NCI-H1436 (cell line): Measurements from ENCODE around the gene IFNA10.
"Not testable (repeated sequence)": the region's sequence is repeated elsewhere in the genome, so short reads cannot be mapped to it uniquely, and the experiment has no call there.

Source experiments
- DNase-seq: peaks from one replicate; lab custom pipeline; 2025; lab: John Stamatoyannopoulos, UW

Gene IFNA10

GRCh38 chr9:21207043-21207442, at the start of gene IFNA10:
IFNA10 (minus strand) TSS chr9:21207143; CDS start chr9:21207097, 46 bp downstream.
- not testable (repeated sequence) for DNase-seq

DNA sequence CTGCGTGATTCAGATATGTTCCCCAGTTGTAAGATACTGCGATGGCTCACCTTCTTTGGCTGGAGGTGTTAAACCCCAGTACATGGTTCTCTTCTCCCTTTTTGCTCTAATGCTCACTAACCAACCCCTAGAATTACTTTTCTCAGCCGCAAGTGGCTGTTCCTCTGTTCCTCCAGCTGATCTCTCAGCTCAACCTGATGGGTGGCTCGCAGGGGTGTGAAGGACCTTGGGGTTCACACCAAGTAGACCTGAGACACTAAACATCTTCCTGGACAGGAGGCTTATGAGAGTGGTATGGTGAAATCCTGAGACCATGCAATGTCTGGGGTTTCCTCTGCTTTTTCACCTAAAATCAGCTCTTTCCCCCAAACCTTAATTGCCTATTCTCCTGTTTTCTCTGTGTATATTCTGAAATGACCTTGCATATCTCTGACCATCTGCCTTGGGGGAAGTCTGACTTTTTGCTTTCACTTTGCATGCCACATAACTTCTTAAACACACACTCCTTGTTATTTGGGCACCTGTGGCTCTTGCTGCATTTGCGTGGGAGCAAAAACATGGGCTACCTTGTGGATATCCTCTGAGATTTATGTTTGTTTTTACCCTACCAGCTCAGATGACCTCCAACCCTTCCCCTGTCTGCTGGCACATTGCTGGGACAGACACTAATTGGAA, 48.7 kb upstream of the IFNA10 start:
- DNase-seq: no peak

- no peak for DNase-seq
Observed at GRCh38 chr9:21252721-21253547, 46.0 kb upstream of the IFNA10 start.

GRCh38 chr9:21251638-21252037, 44.7 kb upstream of the IFNA10 start:
- DNase-seq: no peak

DNA sequence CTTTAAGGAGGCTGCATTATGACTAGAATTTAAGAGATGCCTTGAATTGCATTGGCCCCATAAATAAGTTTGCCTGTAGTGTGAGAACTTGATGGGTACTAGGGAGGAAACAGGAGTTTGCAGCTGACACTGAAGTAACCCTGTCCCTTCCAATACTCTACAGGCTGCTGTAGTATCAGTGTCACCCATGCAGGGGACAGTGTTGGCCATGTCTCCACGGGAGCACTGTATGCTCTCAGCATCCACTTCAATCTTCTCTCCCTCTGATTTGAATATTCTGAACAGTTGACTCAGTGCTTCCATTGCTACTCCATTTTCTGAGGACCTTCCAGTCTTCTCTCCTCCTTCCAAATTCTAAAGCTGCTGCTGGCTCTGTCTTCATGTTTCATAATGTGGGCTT, 44.2 kb upstream of the IFNA10 start:
- DNase-seq: no peak

- DNase-seq: no peak
Observed at GRCh38 chr9:21244836-21245235, 37.9 kb upstream of the IFNA10 start.

GRCh38 chr9:21239911-21240310, 33.0 kb upstream of the IFNA10 start, which contains the start of gene IFNA14:
IFNA14 (minus strand) TSS chr9:21240005; CDS start chr9:21239935, 70 bp downstream.
- no peak for DNase-seq

GRCh38 chr9:21236360-21236714, 29.4 kb upstream of the IFNA10 start:
- not testable (repeated sequence) for DNase-seq

GRCh38 chr9:21235468-21236359, 28.8 kb upstream of the IFNA10 start:
- DNase-seq: not testable (repeated sequence)

DNA sequence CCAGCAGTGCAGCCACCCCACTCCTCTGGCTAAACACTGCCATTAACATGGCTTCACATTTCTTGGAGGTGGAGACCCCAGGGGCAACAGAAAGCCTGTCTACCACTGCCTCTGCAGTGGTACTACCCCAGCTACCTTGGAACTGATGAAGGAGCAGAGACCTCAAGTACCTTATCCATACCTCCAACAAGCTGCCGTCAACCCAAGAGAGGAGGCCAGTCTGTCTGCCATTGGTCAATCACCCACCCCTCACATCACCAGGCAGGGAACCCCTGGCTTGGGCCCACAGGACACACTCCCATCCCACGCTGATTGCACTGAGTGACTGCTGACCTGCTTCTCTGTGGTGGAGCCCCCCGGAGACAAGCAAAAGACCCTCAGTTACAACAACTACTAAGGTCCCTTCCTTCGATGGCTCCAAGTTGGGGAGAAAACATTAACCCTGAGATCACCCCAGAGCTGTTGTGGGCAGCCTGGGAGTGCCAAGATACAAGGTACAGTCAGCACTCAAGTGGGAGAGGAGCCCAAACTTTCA, 27.3 kb upstream of the IFNA10 start:
- no peak for DNase-seq

DNA sequence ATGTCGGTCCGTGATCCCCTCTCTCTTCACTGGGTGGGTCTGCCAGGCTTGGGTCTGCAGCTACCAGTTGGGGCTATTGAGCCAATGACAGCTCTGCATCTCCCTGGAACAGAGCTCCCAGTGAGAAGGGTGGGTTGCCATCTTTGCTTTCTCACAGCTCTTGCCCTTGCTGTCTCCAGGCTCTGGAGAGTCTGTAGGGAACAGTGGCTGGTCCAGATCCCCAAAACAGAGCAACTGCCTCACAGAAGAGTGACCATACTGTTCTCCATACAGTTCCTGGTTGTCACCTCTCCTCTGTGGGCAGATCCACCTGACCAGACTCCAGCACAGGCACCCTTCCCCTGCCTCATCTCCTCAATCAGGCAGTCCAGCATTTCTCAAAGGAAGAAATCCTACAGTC, 26.3 kb upstream of the IFNA10 start:
- no peak for DNase-seq

GRCh38 chr9:21228122-21228521, 21.2 kb upstream of the IFNA10 start, which contains the start of gene IFNA17:
IFNA17 (minus strand) TSS chr9:21228222; CDS start chr9:21228173, 49 bp downstream.
- DNase-seq: no peak

GRCh38 chr9:21217211-21217610, 10.3 kb upstream of the IFNA10 start, which contains the start of gene IFNA16:
IFNA16 (minus strand) TSS chr9:21217311; CDS start chr9:21217305, 6 bp downstream.
- DNase-seq: not testable (repeated sequence)

DNA sequence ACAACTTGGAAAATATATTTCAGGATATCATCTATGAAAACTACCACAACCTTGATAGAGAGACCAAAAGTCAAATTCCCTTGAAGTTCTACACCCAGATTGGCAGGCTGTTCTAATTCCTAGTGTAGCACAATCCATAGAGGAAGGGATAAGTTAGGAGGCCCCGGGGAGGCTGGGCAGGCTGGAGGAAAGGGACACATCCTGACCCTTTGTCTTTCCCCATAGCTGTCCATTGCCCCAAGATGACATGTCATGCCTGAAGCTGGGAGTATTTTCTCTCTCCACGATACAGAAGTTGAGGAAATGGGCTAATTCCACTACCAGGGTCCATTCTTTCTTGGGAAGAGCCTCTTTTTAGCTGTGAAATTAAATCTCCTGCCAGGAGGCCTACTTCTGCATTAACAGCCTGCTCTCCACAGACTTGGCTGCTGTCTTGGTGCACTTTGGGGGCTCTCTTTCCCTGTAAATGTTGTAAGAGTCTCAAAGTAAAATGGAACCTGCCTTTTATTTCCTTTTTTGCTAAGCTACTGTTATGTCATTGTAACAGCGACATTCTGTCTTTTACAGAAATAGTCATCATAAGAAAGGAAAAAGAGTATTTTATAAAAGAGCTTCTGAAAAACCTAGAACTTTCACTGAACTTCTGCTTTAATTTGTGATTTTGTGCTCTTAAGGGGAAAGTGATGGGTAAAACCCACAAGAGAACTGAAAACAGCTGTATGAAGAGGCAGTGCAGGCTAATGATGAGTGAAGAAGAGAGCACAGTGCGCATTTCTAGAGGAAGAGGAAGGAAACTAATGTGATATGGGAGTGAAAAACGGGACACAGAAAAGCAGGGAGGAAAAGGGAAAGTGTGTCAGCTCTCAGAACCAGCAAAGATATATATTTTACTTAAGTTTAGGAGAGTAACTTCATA, 6.7 kb upstream of the IFNA10 start:
- DNase-seq: not testable (repeated sequence)

DNA sequence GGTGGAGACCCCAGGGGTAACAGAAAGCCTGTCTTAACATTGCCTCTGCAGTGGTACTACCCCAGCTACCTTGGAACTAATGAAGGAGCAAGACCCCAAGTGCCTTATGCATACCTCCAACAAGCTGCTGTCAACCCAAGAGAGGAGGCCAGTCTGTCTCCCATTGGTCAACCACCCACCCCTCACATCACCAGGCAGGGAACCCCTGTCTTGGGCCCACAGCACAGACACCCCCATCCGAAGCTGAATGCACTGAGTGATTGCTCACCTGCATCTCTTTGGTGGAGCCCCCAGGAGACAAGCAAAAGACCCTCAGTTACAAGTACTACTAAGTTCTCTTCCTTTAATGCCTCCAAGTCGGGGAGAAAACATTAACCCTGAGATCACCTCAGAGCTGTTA, 5.2 kb upstream of the IFNA10 start:
- not testable (repeated sequence) for DNase-seq

- not testable (repeated sequence) for DNase-seq
Observed at GRCh38 chr9:21210782-21211181, 3.8 kb upstream of the IFNA10 start.

- no peak for DNase-seq
Observed at GRCh38 chr9:21210311-21210710, 3.4 kb upstream of the IFNA10 start.

DNA sequence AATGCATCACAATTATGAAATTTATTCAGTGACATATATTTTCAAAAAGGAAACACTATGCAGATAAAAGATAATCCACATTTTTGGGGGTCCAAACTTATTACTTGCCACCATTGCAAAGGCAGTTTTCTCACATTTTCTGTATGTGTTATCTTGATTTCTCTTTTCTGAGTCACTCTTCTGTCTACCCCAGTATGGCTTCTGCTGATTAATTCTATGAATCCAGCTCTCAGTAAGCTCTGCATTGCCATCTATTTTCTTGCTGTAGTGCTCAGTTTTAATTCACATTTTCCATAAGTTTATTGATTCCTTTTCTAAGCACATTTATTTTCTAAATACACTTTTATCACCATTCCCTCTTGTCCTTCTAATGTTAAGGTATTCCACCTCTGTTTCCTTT, 1.7 kb downstream of the IFNA10 start:
- DNase-seq: no peak

GRCh38 chr9:21202105-21202504, 4.8 kb downstream of the IFNA10 start, which contains the start of gene IFNA7:
IFNA7 (minus strand) TSS chr9:21202205; CDS start chr9:21202165, 40 bp downstream.
- not testable (repeated sequence) for DNase-seq
